SK-N-MC (cell line): ENCODE data around the gene GDPD3.

ENCODE experiments used
- DNase-seq: peaks from one replicate; pipeline ENCODE4 v3.0.0-alpha.2; 2011; ENCODE audit warnings: low read depth, low spot score
- H3K27ac ChIP-seq: fragments of 200-600 bp; sonication (generic); 2 replicates; pipeline ENCODE4 v1.5.1; 2016; ENCODE audit warnings: mixed run types
- H3K36me3 ChIP-seq: fragments of 200-600 bp; sonication (generic); 2 replicates; pipeline ENCODE4 v1.6.1; 2017; ENCODE audit warnings: antibody characterized with exemption, low read length, mixed read lengths; ENCODE audit not compliant: insufficient read depth
- H3K4me3 ChIP-seq: fragments of 200-600 bp; sonication (generic); 2 replicates; pipeline ENCODE4 v1.5.1; 2016
- H3K9ac ChIP-seq: fragments of 200-600 bp; sonication (generic); 2 replicates; pipeline ENCODE4 v1.8.0; 2017; ENCODE audit warnings: mixed run types, mixed read lengths; ENCODE audit not compliant: insufficient read length
- H3K9me3 ChIP-seq: fragments of 200-600 bp; sonication (generic); 2 replicates; pipeline ENCODE4 v1.6.1; 2017; ENCODE audit warnings: low read depth, mild to moderate bottlenecking, antibody characterized with exemption, low read length, moderate library complexity, mixed read lengths
- EZH2 ChIP-seq: fragments of 200-600 bp; sonication (generic); IDR thresholded peaks from one replicate; pipeline ENCODE4 v1.6.1; 2017; ENCODE audit warnings: antibody characterized with exemption
- FOXP2 ChIP-seq: optimal IDR thresholded peaks from 2 replicates; pipeline ENCODE3; 2011; ENCODE audit warnings: mild to moderate bottlenecking, moderate library complexity; ENCODE audit not compliant: insufficient read depth; ENCODE audit errors: extremely low read length, control extremely low read depth
- POLR2AphosphoS5 ChIP-seq: IDR thresholded peaks from 2 replicates; pipeline ENCODE4 v1.6.1; 2012; ENCODE audit warnings: mild to moderate bottlenecking, low read depth, low read length, borderline replicate concordance

Gene GDPD3

DNA sequence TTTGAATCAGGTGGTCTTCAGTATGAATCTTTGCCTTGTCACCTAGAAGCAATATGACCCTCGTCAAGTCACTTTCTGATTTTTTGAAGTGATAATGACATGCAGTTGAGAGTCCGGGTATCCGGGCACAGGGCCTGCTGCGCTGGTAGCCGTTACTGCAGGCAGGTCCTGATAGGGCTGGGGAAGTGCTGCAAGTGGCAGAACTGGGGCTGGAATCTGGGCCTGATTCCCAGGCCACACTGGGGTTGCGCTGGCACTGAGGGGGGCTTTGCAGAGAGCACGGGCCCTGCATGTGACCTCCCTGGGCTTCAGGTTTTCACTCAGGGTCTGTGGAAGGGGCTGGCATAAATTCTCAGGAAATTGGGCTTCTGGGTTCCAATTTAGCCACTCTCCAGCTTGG lies 34.6 kb downstream of the GDPD3 start:
- no peak overlapping the region for H3K4me3 ChIP-seq
- no peaks in the 10 kb centered on the region for H3K9me3 ChIP-seq
- TF ChIP-seq FOXP2, result no peak
- no peak for TF ChIP-seq EZH2
- no peak for TF ChIP-seq POLR2AphosphoS5
- H3K9ac ChIP-seq, result no peak overlapping the region
- DNase-seq, result no peak
- no peak overlapping the region for H3K27ac ChIP-seq
- peaks cover 56% of the 10 kb centered on the region for H3K36me3 ChIP-seq

DNA sequence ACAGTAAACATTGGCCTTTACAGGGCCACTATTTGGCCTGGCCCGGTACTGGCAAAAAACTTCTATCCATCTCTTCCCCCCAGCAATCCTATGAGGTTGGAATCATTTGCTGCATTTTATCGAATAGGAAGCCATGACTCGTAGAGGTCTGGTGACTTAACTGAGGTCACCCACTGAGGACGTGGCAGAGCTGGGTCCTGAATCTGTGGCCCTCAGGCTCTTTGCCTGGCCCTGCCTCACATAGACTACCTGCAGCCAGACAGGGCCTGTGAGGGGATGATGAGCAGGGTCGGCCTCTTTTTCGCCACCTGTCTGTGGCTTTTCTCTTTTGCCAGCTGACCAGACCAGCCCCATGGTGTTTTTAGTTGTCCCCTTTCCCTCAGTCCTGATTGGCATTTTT lies 35.7 kb downstream of the GDPD3 start:
- Histone ChIP-seq H3K9me3 (no peaks in the 10 kb centered on the region), H3K36me3 (peaks cover 45% of the 10 kb centered on the region), H3K27ac (no peak overlapping the region), H3K4me3 (peak overlapping the region; percentile 79; the same call in 1 of the 2 replicates), H3K9ac (no peak overlapping the region)
- DNase-seq, result no peak
- TF ChIP-seq EZH2 (no peak), POLR2AphosphoS5 (no peak)

GRCh38 chr16:30076276-30076791 lies 37.0 kb downstream of the GDPD3 start:
- Histone ChIP-seq H3K9ac (peak overlapping the region; percentile 91), H3K27ac (no peak overlapping the region; the same call in none of the 2 replicates), H3K4me3 (peak overlapping the region; percentile 79), H3K9me3 (no peaks in the 10 kb centered on the region), H3K36me3 (peaks cover 47% of the 10 kb centered on the region)
- TF ChIP-seq POLR2AphosphoS5 (no peak), EZH2 (no peak), FOXP2 (no peak)
- DNase-seq, result no peak

- Histone ChIP-seq H3K27ac (peak within 1 kb of the TSS; percentile 91), H3K9me3 (no peaks in the 10 kb centered on the region), H3K36me3 (peaks cover 47% of the 10 kb centered on the region), H3K4me3 (peak within 1 kb of the TSS; percentile 79), H3K9ac (peak within 1 kb of the TSS; percentile 91)
- peak; percentile 37 for DNase-seq
- peak; percentile 99 for TF ChIP-seq POLR2AphosphoS5
- no peak for TF ChIP-seq FOXP2
These were observed 37.6 kb downstream of the GDPD3 start, which contains the start of gene PPP4C for GRCh38 chr16:30075503-30076275. Gene PPP4C, plus strand, starts transcription at chr16:30075994. Its CDS starts 384 bp downstream, at chr16:30076378.

DNA sequence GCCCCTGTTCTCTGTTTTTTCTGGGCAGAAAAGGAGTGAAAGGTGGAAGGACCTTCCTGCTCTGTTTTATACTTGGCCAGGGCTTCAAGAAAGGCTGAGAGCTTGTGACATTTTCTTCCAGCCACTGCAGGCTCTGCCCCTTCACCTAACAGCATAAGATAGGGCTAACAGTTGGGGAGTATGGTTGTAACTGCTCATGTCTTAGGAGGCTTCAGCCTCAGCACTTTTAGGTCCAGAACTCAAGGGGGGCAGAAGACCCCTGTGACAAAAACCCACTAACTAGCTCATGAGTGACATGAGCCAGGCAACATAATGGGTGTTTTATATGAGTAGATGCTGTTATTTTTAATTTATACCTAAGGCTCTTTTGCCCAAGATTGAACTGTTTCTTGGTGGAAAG lies 42.8 kb downstream of the GDPD3 start:
- Histone ChIP-seq H3K36me3 (peaks cover 59% of the 10 kb centered on the region), H3K27ac (0 out of 2 replicates have a peak overlapping the region, but pooled peaks have one; percentile 54), H3K9ac (no peak overlapping the region), H3K9me3 (no peaks in the 10 kb centered on the region), H3K4me3 (no peak overlapping the region)
- TF ChIP-seq FOXP2 (no peak), POLR2AphosphoS5 (no peak), EZH2 (no peak)
- no peak for DNase-seq

DNA sequence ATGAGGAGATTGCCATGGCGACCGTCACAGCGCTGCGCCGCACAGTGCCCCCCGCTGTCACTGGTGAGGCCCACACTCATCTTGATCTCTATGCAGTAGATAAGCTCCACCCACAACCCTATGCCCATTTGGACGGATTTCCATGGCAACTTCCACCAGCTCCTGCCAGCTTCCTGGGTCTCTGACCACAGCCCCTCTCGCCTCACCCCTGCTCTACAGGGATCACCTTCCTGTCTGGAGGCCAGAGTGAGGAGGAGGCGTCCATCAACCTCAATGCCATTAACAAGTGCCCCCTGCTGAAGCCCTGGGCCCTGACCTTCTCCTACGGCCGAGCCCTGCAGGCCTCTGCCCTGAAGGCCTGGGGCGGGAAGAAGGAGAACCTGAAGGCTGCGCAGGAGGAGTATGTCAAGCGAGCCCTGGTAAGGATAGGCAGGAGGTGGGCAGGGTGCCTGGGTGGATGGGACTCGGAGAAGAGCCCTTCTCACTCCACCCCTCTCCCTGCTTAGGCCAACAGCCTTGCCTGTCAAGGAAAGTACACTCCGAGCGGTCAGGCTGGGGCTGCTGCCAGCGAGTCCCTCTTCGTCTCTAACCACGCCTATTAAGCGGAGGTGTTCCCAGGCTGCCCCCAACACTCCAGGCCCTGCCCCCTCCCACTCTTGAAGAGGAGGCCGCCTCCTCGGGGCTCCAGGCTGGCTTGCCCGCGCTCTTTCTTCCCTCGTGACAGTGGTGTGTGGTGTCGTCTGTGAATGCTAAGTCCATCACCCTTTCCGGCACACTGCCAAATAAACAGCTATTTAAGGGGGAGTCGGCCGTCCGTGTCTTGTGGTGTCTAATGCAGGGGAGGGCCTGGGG lies 43.5 kb downstream of the GDPD3 start:
- Histone ChIP-seq H3K9ac (no peak overlapping the region), H3K36me3 (peaks cover 59% of the 10 kb centered on the region), H3K9me3 (no peaks in the 10 kb centered on the region), H3K4me3 (no peak overlapping the region), H3K27ac (no peak overlapping the region)
- DNase-seq, result no peak
- TF ChIP-seq POLR2AphosphoS5, result no peak; the same call in 1 of the 2 replicates
- no peak for TF ChIP-seq EZH2
- no peak for TF ChIP-seq FOXP2

- Histone ChIP-seq H3K4me3 (no peak overlapping the region), H3K27ac (no peak overlapping the region), H3K9me3 (no peaks in the 10 kb centered on the region), H3K9ac (no peak overlapping the region), H3K36me3 (peaks cover 59% of the 10 kb centered on the region)
- TF ChIP-seq EZH2 (no peak), POLR2AphosphoS5 (no peak; the same call in 1 of the 2 replicates), FOXP2 (no peak)
- no peak for DNase-seq
These were observed 44.4 kb downstream of the GDPD3 start for GRCh38 chr16:30068750-30069610.
